Activated T-helper 9 cell treated with anti-CD3 and anti-CD28 coated beads, Interleukin-2, amount 50 U/mL, for 16 hours (primary cell): ENCODE measurements around the gene CUX1.

Source experiments
- DNase-seq: peaks from one replicate; pipeline ENCODE4 v3.0.0-alpha.2; 2020; ENCODE audit warnings: low read depth

Gene CUX1

GRCh38 chr7:102185796-102186195, 368.4 kb downstream of the CUX1 start:
- DNase-seq: no peak

- DNase-seq: no peak
These were observed 368.9 kb downstream of the CUX1 start for GRCh38 chr7:102186306-102186705.

DNA sequence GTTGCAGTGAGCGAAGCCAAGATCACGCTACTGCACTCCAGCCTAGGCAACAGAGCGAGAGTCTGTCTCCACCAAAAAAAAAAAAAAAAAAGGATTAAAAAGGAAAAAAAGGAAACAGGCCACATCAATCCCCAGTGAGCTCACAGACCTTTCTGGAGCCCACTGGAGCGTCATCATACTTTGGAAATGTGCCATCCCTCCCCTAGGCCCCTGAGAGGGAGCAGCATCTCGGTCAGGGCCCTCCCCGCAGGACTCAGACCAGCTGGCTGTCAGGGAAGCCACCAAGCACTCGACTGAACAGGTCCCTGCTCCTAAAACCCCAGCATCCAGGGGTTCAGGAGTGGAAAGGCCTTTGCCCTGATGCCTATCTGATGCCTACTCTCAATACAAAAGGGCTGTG, 371.3 kb downstream of the CUX1 start:
- DNase-seq: no peak

GRCh38 chr7:102189756-102190155, 372.3 kb downstream of the CUX1 start:
- DNase-seq: no peak

DNA sequence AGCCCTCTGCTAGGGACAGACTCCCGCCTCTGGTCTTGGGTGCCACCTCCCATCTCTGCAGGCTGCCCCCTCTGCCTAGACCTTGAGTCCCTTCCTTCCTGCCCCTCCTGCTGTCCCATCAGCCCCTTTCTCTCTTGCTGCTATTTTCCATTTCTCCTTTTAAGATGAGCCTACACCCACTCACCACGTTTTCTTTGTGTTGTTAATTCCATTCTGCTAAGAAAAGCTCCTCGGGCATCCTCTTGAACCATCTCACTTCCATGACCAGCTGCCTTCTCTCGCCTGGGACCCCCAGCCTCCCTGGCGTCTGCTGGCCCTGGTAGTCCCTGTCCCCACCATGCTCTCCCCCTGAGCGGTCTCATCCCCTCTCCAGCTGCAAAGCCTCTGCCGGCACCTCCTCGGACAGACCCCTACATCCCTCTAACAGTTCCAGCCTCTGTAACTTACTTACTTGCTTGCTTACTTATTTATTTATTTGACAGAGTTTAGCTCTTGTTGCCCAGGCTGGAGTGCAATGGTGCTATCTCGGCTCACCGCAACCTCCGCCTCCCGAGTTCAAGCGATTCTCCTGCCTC, 373.4 kb downstream of the CUX1 start:
- no peak for DNase-seq

DNA sequence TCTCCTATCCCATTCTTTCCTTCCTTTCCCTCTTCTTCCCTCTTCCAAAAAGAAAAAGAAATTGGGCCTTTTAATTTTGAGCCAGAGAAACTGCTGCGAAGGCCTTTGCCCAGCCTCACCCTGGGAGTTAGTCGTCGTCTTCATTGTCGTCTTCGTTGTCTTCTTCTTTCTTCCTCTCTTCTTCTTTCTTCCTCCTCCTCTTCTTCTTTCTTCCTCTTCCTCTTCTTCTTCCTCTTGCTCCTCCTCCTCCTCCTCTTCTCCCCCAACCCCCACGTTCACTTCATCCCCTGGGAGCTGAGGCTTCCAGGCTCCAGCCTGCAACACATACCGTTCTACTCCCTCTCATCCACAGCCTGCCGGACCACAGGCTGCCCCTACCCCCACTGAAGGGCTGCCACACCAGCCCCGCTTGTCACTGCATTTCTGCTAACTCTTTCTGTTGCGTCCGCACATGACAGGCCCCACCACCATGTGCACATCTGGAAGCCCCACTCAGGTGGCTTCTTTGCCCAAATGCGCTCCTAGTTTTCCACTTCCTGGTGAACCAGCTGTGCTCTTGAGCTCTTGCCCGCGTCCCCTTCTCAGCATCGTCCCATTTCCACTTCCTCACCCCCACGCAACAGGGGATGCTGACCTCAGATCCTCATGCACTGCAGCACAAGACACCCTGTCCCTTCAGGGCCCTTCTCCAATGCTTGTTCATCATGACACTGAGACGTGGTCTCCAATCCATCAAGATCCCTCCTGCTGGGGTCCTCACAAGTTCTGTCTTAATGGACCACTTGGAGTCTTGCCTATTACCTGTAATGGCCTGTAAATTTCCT, 374.3 kb downstream of the CUX1 start:
- no peak for DNase-seq

DNA sequence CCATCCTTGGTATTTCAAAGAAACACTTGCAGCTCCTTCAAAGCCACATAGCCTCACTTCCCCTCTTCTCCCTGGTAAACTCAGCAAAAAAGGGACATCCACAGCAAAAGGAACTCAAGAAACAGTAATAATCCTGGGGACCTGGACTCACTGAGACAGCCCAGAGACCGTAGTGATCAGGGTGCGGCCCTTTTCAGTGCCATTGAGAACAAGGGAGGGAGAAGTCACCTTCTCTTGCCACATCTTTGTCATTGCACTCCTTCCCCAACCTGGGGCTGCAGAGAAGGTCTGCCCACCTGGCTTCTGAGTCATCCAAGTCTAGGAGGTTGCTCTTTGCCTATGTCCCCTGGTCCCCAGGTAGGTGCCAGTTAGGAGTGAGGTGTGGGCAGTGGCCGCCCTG, 375.4 kb downstream of the CUX1 start:
- no peak for DNase-seq

DNA sequence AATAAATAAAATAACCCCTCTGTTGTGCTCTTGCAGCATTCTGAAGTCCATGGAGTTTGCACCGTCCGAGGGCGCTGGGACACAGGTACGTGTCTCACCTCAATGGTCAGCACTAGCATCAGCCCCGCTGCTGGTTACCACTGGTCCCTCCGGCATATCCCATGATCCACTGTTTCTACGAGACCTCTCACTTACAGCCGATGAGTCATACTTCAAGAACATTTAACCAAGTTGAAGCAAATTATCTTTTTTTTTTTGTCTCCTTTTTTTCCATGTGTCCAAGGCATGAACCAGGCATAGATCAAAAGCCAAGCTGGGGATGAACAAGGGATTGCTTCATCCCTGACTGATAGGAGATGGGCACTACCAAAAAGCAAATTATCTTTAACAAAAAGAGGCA, 376.4 kb downstream of the CUX1 start:
- no peak for DNase-seq

DNA sequence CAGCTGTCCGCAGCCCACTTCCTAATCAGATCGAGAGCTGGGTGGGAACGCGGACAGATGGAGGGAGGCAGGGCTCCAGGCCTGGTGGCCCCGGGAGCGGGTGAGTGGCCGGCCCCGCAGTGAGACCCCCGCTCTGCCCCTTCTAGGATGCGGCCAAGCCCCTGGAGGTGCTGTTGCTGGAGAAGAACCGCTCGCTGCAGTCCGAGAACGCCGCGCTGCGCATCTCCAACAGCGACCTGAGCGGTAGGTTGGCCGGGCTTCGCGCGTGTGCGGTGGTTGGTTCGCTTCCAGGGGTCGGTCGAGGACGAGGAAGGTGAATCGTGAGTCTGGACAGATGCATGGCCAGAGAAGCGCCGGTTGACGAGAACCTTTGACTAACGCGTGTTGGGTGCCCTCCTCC, 377.9 kb downstream of the CUX1 start:
- DNase-seq: no peak

DNA sequence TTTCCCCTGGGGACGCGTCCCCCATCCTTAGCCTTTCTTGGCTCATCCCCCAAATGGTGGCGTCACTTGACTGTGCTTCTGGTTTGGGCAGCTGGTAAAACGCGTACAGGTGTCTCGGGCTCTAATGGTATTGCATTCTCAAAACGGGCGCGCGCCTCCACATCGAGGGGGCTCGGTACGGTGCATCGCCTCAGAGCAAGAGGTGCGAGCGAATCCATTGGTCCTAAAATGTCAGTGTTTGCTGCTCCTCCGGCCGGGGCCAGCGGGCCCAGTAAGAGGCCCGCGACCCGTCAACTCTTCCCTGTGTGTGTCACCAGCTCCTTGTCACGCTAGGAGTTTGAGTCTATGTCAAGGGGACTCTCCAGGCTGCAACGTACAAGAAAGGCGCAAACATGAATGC, 378.6 kb downstream of the CUX1 start:
- DNase-seq: no peak

- DNase-seq: no peak
These were observed 379.7 kb downstream of the CUX1 start for GRCh38 chr7:102197161-102197560.

DNA sequence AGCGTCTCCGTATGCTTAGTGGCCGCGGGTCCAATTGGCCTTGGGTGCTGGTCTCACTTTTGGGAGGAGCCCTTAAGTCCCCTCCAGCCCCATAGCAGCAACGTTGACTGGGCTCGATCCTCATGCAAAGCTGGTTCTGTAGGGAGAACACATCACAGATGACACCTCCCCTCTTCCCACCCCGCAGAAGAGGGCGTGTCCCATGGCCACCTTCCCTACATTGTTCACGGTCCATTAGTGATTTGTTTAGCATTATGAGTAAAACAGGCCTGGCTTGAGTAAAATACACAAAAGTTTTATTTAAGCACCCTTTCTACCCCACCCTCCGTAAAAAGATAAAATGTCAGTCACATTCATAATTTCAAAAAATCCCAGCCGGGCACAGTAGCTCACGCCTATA, 380.2 kb downstream of the CUX1 start:
- no peak for DNase-seq

DNA sequence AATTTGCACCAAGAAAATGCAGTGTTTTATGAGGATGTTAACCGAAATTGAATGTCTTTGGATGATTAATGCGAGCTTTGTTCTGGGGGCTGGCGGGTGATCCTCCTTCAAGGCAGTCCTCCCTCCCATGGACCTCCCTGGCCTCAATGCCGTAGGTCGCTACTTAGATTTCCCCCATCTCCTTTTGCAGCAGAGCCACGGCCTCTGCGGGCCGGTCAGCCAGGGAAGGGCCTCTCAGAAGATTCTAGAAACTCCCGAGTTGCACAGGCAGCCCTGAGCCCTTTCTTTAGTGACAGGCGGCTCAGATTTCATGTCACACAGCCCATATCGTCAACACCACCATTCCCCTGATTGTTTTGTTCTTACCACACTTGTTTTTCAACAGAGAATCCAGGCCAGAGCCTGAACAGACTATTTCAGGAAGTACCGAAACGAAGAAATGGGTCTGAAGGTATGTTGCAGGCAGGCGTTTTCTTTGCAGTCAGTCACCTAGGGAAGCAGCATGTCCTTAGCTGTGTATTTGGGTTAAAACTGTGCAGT, 381.1 kb downstream of the CUX1 start:
- DNase-seq: no peak

- no peak for DNase-seq
These were observed 384.1 kb downstream of the CUX1 start for GRCh38 chr7:102201576-102201975.

- DNase-seq: no peak
These were observed 385.1 kb downstream of the CUX1 start for GRCh38 chr7:102202556-102202955.

GRCh38 chr7:102203218-102203617, 385.8 kb downstream of the CUX1 start:
- no peak for DNase-seq

DNA sequence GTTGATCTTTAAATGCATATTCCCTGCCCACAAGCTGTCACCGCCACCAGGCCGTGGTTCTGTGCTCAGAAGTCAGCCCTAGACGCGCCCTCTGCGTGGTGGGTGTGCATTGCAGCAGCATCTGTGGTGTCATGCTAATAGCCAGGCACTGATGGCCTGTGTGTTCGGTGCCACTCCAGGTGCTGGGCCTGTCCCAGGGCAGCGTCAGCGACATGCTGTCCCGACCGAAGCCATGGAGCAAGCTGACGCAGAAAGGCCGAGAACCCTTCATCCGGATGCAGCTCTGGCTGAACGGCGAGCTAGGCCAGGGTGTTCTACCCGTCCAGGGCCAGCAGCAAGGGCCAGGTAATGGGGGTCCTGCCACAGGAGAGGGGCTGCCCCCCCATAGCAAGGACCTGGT, 386.8 kb downstream of the CUX1 start:
- DNase-seq: no peak

DNA sequence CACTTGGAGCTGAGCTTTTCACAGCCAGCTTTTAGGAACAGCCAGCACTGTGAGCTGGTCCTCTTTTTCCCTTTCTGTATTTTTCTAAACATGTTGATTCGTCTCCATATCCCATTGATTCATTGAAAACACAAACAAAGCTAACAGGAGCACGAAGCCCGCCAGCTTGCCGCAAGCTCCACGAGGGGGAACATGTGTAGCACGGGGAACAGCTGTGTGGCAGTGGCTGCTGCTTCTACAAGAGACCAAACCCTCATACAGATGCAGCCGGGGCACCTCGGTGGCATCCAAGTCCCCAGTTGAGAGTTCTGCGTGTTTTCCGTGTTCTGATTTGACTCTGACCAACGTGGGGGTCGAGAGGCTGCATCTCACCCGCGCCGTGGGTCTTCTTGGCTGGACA, 388.5 kb downstream of the CUX1 start:
- no peak for DNase-seq

DNA sequence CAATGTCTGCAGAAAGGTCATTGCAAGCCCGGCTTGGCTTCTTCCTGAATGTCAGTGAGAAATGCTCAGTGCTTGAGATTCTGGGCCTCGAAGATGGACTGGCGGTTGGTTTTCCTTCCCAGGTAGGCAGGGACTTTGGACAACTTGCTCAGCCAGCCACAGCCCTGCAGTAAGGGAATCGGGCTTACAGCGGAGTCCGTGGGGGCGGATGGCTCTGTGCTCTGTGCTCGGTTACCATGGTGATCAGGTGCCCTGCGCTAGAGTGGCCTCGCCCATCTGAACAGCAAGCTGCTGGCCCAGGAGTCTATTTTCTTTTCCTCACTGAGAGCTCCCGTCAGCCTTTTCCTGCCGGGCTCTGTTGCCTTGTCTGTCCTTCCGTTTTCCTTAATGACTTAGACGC, 391.4 kb downstream of the CUX1 start:
- no peak for DNase-seq

DNA sequence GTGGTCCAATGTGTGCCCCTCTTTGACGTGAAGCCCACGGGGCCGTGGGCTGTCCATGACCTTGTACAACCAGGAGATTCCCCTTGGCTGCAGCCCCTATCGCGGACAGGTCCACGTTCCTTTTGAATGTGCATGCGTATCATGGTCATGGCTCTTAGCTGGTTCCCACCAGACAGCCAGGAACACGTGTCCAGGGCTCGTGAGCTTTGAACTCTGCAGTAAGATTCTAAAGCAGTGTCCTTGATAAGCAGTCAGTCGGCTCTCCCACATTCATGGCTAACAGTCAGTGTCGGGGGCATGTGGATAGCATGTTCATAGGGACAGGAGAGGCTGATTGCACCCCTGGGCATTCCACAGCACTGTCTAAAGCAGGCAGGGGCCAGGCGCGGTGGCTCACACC, 393.4 kb downstream of the CUX1 start:
- no peak for DNase-seq

- DNase-seq: no peak
These were observed 394.4 kb downstream of the CUX1 start for GRCh38 chr7:102211590-102212550.

- DNase-seq: no peak
These were observed 397.1 kb downstream of the CUX1 start for GRCh38 chr7:102214477-102215072.
